DOHH2 (cell line): Measurements from ENCODE around the gene MOV10L1.

ENCODE experiments used
- H3F3A ChIP-seq: fragments of 200-600 bp; sonication (generic), shearing (Covaris generic); 2 replicates; pipeline ENCODE4 v1.6.0; 2016; ENCODE audit warnings: antibody characterized with exemption, mild to moderate bottlenecking; ENCODE audit not compliant: control insufficient read depth, insufficient read depth
- H3K27ac ChIP-seq: fragments of 200-600 bp; sonication (generic); 2 replicates; pipeline ENCODE4 v1.5.1; 2014; ENCODE audit warnings: low read depth, mild to moderate bottlenecking, low read length, moderate library complexity
- H3K27me3 ChIP-seq: fragments of 200-600 bp; sonication (generic); 2 replicates; pipeline ENCODE4 v1.6.1; 2014; ENCODE audit warnings: mild to moderate bottlenecking, low read length, mixed read lengths; ENCODE audit not compliant: control insufficient read depth
- H3K36me3 ChIP-seq: fragments of 200-600 bp; sonication (generic); 2 replicates; pipeline ENCODE4 v1.6.1; 2014; ENCODE audit warnings: mild to moderate bottlenecking, low read length, moderate library complexity, mixed read lengths; ENCODE audit not compliant: control insufficient read depth
- H3K4me1 ChIP-seq: fragments of 200-600 bp; sonication (generic); 2 replicates; pipeline ENCODE4 v1.6.1; 2014; ENCODE audit warnings: mild to moderate bottlenecking, low read length, mixed read lengths; ENCODE audit not compliant: control insufficient read depth
- H3K4me2 ChIP-seq: fragments of 200-600 bp; sonication (generic); 2 replicates; pipeline ENCODE4 v1.6.0; 2014; ENCODE audit warnings: mild to moderate bottlenecking, low read length, moderate library complexity
- H3K4me3 ChIP-seq: fragments of 200-600 bp; sonication (generic); 2 replicates; pipeline ENCODE4 v1.5.1; 2014; ENCODE audit warnings: mild to moderate bottlenecking, low read length, mixed read lengths
- H3K79me2 ChIP-seq: fragments of 200-600 bp; sonication (generic); 2 replicates; pipeline ENCODE4 v1.6.1; 2014; ENCODE audit warnings: mild to moderate bottlenecking, low read length, mixed read lengths; ENCODE audit not compliant: control insufficient read depth
- H3K9me2 ChIP-seq: fragments of 200-600 bp; sonication (generic); replicated peaks from 2 replicates; pipeline ENCODE4 v1.6.1; 2014; ENCODE audit warnings: mild to moderate bottlenecking, low read length, mixed read lengths; ENCODE audit not compliant: control insufficient read depth
- H3K9me3 ChIP-seq: fragments of 200-600 bp; sonication (generic); 2 replicates; pipeline ENCODE4 v1.6.1; 2014; ENCODE audit warnings: antibody characterized with exemption, low read length, mixed read lengths; ENCODE audit not compliant: control insufficient read depth, insufficient read depth
- H4K20me1 ChIP-seq: fragments of 200-600 bp; sonication (generic); 2 replicates; pipeline ENCODE4 v1.6.0; 2014; ENCODE audit warnings: low read depth, mild to moderate bottlenecking, antibody characterized with exemption, low read length, moderate library complexity; ENCODE audit not compliant: control insufficient read depth, insufficient read depth
- CTCF ChIP-seq: fragments of 200-600 bp; sonication (generic); IDR thresholded peaks from one replicate; pipeline ENCODE4 v1.5.1; 2014; ENCODE audit warnings: antibody characterized with exemption, mild to moderate bottlenecking, low read depth, low read length; ENCODE audit not compliant: poor library complexity, severe bottlenecking
- EZH2phosphoT487 ChIP-seq: fragments of 200-600 bp; sonication (generic); IDR thresholded peaks from 2 replicates; pipeline ENCODE4 v1.6.1; 2017; ENCODE audit warnings: borderline replicate concordance, mild to moderate bottlenecking, antibody characterized with exemption, low read length, moderate library complexity, mixed read lengths

Gene MOV10L1

GRCh38 chr22:50157709-50158375 lies 68.0 kb downstream of the MOV10L1 start:
- H3K9me2 ChIP-seq = no peaks in the 10 kb centered on the region
- TF ChIP-seq EZH2phosphoT487 = no peak
- no peak for TF ChIP-seq CTCF
- no peaks in the 10 kb centered on the region for H3K79me2 ChIP-seq
- no peak overlapping the region for H3K27ac ChIP-seq
- H3K36me3 ChIP-seq = no peaks in the 10 kb centered on the region
- H3K9me3 ChIP-seq = no peaks in the 10 kb centered on the region
- no peaks in the 10 kb centered on the region for H3F3A ChIP-seq
- no peak overlapping the region for H3K4me3 ChIP-seq
- peaks cover 22% of the 10 kb centered on the region for H3K27me3 ChIP-seq
- H4K20me1 ChIP-seq = no peaks in the 10 kb centered on the region
- H3K4me2 ChIP-seq = no peak overlapping the region
- H3K4me1 ChIP-seq = peaks cover 1% of the 10 kb centered on the region

GRCh38 chr22:50160947-50161346 lies 71.1 kb downstream of the MOV10L1 start:
- H3K27me3 ChIP-seq = peaks cover 22% of the 10 kb centered on the region
- no peaks in the 10 kb centered on the region for H3F3A ChIP-seq
- no peaks in the 10 kb centered on the region for H3K9me3 ChIP-seq
- H4K20me1 ChIP-seq = no peaks in the 10 kb centered on the region
- peaks cover 9% of the 10 kb centered on the region for H3K4me1 ChIP-seq
- no peak for TF ChIP-seq CTCF
- no peak for TF ChIP-seq EZH2phosphoT487
- no peak overlapping the region for H3K4me3 ChIP-seq
- no peaks in the 10 kb centered on the region for H3K9me2 ChIP-seq
- H3K27ac ChIP-seq = no peak overlapping the region
- no peaks in the 10 kb centered on the region for H3K79me2 ChIP-seq
- no peak overlapping the region for H3K4me2 ChIP-seq
- no peaks in the 10 kb centered on the region for H3K36me3 ChIP-seq

GRCh38 chr22:50161508-50162390 lies 71.9 kb downstream of the MOV10L1 start:
- H3K9me3 ChIP-seq = no peaks in the 10 kb centered on the region; the same call in 1 of the 2 replicates
- H3F3A ChIP-seq = no peaks in the 10 kb centered on the region
- no peaks in the 10 kb centered on the region for H3K79me2 ChIP-seq
- no peaks in the 10 kb centered on the region for H4K20me1 ChIP-seq
- H3K9me2 ChIP-seq = no peaks in the 10 kb centered on the region
- no peak overlapping the region for H3K27ac ChIP-seq
- TF ChIP-seq CTCF = no peak
- TF ChIP-seq EZH2phosphoT487 = no peak
- H3K4me3 ChIP-seq = no peak overlapping the region
- peaks cover 9% of the 10 kb centered on the region for H3K4me1 ChIP-seq
- H3K27me3 ChIP-seq = peaks cover 22% of the 10 kb centered on the region
- H3K36me3 ChIP-seq = no peaks in the 10 kb centered on the region
- H3K4me2 ChIP-seq = no peak overlapping the region
